IPS-20b (cell line): ENCODE measurements around the gene TAC3.
A peak's percentile ranks its signal among the peaks of the same experiment; 100 is the strongest.
"Not testable (repeated sequence)": the region's sequence is repeated elsewhere in the genome, so short reads cannot be mapped to it uniquely, and the experiment has no call there.

Experiments
- H3K27ac ChIP-seq: one replicate; pipeline ENCODE4 v1.5.1; 2013; ENCODE audit warnings: low read length
- H3K27me3 ChIP-seq: 2 replicates; pipeline ENCODE4 v1.6.1; 2013; ENCODE audit warnings: mild to moderate bottlenecking, low read length, inconsistent platforms; ENCODE audit not compliant: insufficient read depth
- H3K36me3 ChIP-seq: 2 replicates; pipeline ENCODE4 v1.6.1; 2013; ENCODE audit warnings: low read depth, mild to moderate bottlenecking, inconsistent platforms, low read length, moderate library complexity; ENCODE audit not compliant: insufficient read depth
- H3K4me1 ChIP-seq: 2 replicates; pipeline ENCODE4 v1.6.1; 2013; ENCODE audit warnings: mild to moderate bottlenecking, control low read depth, inconsistent platforms, low read length, moderate library complexity; ENCODE audit not compliant: insufficient read depth
- H3K4me3 ChIP-seq: 2 replicates; pipeline ENCODE4 v1.5.1; 2013; ENCODE audit warnings: mild to moderate bottlenecking, low read length, inconsistent platforms
- H3K9ac ChIP-seq: 2 replicates; pipeline ENCODE4 v1.6.1; 2013; ENCODE audit warnings: low read depth, mild to moderate bottlenecking, inconsistent platforms, low read length, moderate library complexity
- H3K9me3 ChIP-seq: 2 replicates; pipeline ENCODE4 v1.6.1; 2013; ENCODE audit warnings: mild to moderate bottlenecking, low read depth, low read length, inconsistent platforms; ENCODE audit not compliant: insufficient read depth

The TAC3 gene

DNA sequence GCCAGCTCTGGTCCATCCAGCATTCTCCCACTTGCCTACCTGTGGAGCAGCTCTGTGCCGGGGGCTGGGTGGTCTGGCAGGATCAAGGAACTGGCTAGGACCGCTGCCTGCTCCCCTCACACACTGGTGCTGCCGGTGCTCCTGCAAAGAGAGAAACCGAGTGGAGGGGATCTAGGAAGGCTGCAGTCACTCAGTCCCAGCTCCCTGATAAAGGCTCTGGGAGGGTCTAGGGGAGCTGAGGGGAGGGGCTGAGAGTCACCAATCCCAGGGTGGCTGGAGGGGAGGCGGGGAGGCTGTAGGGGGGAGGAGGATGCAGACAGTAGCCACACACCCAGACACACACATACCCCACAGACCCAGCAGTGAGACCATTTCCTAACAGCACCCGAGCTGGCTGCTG, at the start of gene TAC3:
TSS of gene TAC3 (minus strand) at position 182 of the 400 bp plus-strand sequence. CDS start 732 bp downstream, outside the sequence.
- no peaks in the 10 kb centered on the region for H3K27me3 ChIP-seq
- no peaks in the 10 kb centered on the region for H3K36me3 ChIP-seq
- H3K27ac ChIP-seq, result no peak within 1 kb of the TSS
- H3K9ac ChIP-seq, result peak within 1 kb of the TSS; percentile 57; the same call in 1 of the 2 replicates
- no peaks in the 10 kb centered on the region for H3K9me3 ChIP-seq
- peak within 1 kb of the TSS; percentile 57; the same call in 1 of the 2 replicates for H3K4me3 ChIP-seq
- peaks cover 8% of the 10 kb centered on the region for H3K4me1 ChIP-seq

DNA sequence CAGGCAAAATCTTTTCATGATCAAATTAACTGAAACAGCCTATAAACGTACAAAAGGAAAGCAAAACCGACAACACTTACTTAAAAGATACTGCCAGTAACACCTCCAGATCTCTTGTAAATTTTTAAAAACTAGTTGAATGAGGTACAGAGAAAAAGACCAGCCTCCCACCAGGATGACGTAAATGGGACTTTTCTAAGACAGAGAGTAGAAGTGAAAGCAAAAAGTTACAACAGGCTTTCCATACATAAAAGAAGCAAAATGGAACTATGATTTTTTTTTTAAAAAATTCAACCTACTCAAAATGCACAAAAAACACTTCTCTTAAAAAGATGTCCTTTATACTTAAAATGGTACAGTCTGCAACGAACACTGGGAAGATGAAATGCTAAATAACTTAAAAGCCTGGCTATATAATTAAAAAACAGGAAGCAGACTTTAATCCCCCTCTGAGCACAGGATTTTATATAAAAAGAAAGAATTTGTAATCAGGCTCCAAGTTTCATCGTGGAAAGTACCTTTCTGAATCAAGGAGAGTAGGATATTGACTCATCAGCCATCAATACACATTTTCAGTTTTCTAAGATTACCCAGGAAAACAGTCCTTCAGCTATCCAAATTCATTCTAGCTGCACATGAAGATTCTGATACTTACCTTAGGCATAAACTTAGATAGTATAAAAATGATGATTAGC, 47.8 kb upstream of the TAC3 start:
- H3K27ac ChIP-seq, result no peak overlapping the region
- no peaks in the 10 kb centered on the region for H3K9me3 ChIP-seq
- H3K36me3 ChIP-seq, result peaks cover 85% of the 10 kb centered on the region
- no peak overlapping the region for H3K4me3 ChIP-seq
- no peak overlapping the region for H3K9ac ChIP-seq
- no peaks in the 10 kb centered on the region for H3K4me1 ChIP-seq
- no peaks in the 10 kb centered on the region for H3K27me3 ChIP-seq

DNA sequence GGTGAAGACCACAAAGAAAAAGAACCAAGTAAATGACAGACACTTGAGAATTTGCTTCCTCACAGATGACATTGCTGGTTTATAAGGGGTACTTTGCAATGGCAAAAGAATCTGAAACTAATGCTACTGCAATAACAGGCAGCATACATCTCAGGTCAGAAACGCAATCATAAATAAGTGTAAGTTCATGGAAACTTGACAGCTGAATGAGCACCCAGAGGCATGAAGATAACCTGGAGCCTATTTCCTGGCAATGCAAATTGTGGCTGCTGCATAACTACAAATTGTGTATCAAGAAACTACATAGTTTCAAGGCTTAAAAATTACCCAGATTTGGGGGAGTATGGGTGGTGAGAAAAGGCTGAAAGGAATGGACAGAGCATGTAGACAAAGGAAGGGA, 42.1 kb upstream of the TAC3 start:
- Histone ChIP-seq H3K36me3 (peaks cover 70% of the 10 kb centered on the region), H3K9me3 (0 out of 2 replicates have a peak, but pooled peaks cover 2% of the 10 kb centered on the region), H3K4me1 (no peaks in the 10 kb centered on the region), H3K27ac (no peak overlapping the region), H3K9ac (no peak overlapping the region), H3K4me3 (no peak overlapping the region), H3K27me3 (no peaks in the 10 kb centered on the region)

DNA sequence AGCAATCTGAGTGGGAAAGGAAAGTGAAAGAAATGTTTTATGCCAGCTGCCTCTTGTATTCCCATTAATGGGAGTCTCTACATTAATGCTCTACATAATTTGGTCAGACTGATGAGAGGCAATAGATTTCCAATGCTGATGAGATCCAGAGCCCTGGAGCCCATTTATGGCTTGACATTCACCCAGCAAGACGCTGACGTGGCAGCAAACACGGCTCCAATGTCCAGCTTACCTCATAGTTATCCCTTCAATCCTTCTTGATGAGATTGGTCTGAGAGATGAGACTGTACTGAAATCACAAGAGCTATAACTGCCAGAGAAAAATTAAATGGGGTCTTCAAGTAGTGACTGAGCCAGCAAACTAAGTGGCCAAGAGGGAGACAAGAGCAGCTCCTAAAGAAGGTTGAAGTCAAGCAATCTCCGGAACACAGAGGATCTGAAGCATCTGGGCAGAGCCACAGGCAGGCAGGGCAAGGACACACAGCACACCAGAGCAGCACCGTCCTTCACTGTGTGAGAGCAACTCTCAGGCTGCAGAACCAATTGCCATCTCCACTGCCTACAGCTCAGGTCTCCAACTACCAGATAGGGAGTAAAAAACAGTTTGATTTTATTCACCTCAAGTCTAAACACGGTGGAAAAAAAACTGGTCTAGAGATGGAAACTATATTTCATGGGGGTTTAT, 40.9 kb upstream of the TAC3 start:
- Histone ChIP-seq H3K9me3 (0 out of 2 replicates have a peak, but pooled peaks cover 2% of the 10 kb centered on the region), H3K27me3 (no peaks in the 10 kb centered on the region), H3K4me1 (no peaks in the 10 kb centered on the region), H3K36me3 (peaks cover 59% of the 10 kb centered on the region), H3K27ac (no peak overlapping the region), H3K9ac (no peak overlapping the region), H3K4me3 (no peak overlapping the region)

DNA sequence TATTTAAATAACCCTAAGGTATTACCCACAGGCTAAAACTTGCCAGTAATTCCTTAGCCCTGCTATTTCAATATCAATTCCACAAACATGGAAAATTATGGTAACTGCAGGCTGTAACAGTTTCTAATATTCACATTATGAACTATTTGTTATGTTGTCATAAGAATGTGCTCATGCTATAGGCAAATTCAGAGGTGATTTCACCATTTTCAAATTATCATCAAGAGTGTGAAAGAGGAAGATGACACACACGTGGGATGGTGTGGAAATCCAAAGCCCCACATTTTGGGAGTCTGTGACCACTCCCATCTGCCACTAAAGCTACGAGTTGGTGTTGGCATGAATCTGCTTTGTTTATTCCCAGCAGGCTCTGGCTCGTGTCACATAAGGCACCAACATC, 39.5 kb upstream of the TAC3 start:
- peaks cover 51% of the 10 kb centered on the region for H3K36me3 ChIP-seq
- H3K9me3 ChIP-seq, result 0 out of 2 replicates have a peak, but pooled peaks cover 2% of the 10 kb centered on the region
- H3K9ac ChIP-seq, result no peak overlapping the region
- H3K27ac ChIP-seq, result no peak overlapping the region
- H3K4me3 ChIP-seq, result no peak overlapping the region
- H3K27me3 ChIP-seq, result no peaks in the 10 kb centered on the region
- H3K4me1 ChIP-seq, result no peaks in the 10 kb centered on the region

DNA sequence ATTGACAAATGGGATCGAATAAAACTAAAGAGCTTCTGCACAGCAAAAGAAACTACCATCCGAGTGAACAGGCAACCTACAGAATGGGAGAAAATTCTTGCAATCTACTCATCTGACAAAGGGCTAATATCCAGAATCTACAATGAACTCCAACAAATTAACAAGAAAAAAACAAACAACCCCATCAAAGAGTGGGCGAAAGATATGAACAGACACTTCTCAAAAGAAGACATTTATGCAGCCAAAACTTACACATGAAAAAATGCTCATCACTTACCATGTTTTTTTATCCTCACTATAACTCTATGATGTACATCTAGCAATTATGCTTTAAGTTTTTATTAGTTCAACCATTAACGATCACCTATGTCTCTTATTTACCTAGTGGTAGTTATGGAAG, 37.6 kb upstream of the TAC3 start:
- H3K27me3 ChIP-seq, H3K9me3 ChIP-seq, H3K9ac ChIP-seq, H3K27ac ChIP-seq, H3K4me1 ChIP-seq, H3K4me3 ChIP-seq: not testable (repeated sequence)
- peaks cover 32% of the 10 kb centered on the region for H3K36me3 ChIP-seq

DNA sequence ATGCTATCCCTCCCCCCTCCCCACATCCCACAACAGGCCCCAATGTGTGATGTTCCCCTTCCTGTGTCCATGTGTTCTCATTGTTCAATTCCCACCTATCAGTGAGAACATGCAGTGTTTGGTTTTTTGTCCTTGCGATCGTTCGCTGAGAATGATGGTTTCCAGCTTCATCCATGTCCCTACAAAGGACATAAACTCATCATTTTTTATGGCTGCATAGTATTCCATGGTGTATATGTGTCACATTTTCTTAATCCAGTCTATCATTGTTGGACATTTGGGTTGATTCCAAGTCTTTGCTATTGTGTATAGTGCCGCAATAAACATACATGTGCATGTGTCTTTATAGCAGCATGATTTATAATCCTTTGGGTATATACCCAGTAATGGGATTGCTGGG, 36.8 kb upstream of the TAC3 start:
- H3K9me3 ChIP-seq, H3K4me1 ChIP-seq, H3K27me3 ChIP-seq, H3K4me3 ChIP-seq, H3K27ac ChIP-seq, H3K9ac ChIP-seq: not testable (repeated sequence)
- H3K36me3 ChIP-seq, result peaks cover 25% of the 10 kb centered on the region

DNA sequence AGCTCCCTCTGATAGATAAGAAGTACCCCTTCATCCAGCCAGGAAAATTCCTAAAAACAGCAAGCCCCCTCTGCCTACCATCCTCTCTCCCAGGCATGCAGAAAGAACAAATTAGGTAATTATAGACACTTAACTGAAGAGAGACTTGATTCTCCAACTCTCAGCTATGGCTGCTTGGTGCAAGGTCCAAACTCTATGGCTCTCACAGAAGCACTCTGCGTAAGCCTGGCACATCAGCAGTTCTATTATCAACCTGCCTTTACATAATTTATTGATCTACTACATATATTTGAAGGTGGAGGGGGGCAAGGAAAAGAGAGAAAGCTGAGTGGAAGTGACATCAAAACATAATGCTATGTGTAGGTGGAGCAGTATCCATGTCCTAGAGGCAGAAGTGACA, 34.7 kb upstream of the TAC3 start:
- no peak overlapping the region for H3K9ac ChIP-seq
- H3K36me3 ChIP-seq, result peaks cover 4% of the 10 kb centered on the region; the same call in 1 of the 2 replicates
- H3K4me1 ChIP-seq, result no peaks in the 10 kb centered on the region
- H3K27me3 ChIP-seq, result no peaks in the 10 kb centered on the region; the same call in 1 of the 2 replicates
- H3K4me3 ChIP-seq, result no peak overlapping the region
- H3K9me3 ChIP-seq, result 0 out of 2 replicates have a peak, but pooled peaks cover 2% of the 10 kb centered on the region
- H3K27ac ChIP-seq, result no peak overlapping the region

DNA sequence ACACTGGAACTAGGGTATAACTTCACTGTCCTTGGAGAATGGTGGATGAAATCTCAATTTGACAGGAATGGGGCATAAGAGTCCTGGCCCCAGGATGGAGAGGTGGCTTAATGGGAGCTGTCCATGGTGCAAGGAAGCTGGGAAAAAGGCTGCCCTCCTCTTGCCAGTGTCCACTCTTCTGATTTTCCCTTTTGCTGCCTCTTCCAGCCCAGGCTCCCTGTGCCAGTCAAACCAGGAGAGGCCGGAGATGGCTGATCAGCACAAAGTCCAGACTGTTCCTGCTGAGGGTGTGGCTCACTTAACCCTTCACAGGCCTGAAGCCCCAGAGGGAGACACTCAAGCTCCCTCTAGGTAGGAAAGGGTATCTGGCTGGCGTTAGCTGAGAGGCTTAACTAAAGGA, 33.6 kb upstream of the TAC3 start, which contains the start of gene MYO1A:
TSS of gene MYO1A (minus strand) at position 240 of the 400 bp plus-strand sequence. CDS start 1,806 bp downstream, outside the sequence.
- no peak within 1 kb of the TSS for H3K9ac ChIP-seq
- H3K4me3 ChIP-seq, result no peak within 1 kb of the TSS
- H3K27ac ChIP-seq, result no peak within 1 kb of the TSS
- no peaks in the 10 kb centered on the region for H3K36me3 ChIP-seq
- no peaks in the 10 kb centered on the region for H3K4me1 ChIP-seq
- no peaks in the 10 kb centered on the region; the same call in 1 of the 2 replicates for H3K27me3 ChIP-seq
- H3K9me3 ChIP-seq, result 0 out of 2 replicates have a peak, but pooled peaks cover 2% of the 10 kb centered on the region

DNA sequence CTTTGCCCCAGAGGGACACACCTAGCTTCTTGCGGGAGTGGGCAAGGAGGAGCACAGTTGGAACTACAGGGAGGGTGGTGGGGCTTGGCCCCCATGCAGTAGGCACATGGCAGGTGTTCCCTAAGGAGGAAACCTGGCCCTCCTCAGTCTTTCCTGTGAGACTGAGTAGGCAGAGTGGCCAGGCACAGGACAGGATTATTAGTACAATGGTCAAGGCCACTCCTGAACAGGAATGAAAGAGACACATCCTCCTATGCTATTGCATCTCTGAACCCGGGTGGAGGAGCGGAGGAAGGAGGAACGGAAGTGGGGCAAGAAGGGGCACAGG, 32.8 kb upstream of the TAC3 start:
- no peaks in the 10 kb centered on the region for H3K9me3 ChIP-seq
- no peak overlapping the region for H3K9ac ChIP-seq
- no peaks in the 10 kb centered on the region for H3K36me3 ChIP-seq
- no peak overlapping the region for H3K4me3 ChIP-seq
- H3K4me1 ChIP-seq, result no peaks in the 10 kb centered on the region
- no peak overlapping the region for H3K27ac ChIP-seq
- no peaks in the 10 kb centered on the region; the same call in 1 of the 2 replicates for H3K27me3 ChIP-seq

DNA sequence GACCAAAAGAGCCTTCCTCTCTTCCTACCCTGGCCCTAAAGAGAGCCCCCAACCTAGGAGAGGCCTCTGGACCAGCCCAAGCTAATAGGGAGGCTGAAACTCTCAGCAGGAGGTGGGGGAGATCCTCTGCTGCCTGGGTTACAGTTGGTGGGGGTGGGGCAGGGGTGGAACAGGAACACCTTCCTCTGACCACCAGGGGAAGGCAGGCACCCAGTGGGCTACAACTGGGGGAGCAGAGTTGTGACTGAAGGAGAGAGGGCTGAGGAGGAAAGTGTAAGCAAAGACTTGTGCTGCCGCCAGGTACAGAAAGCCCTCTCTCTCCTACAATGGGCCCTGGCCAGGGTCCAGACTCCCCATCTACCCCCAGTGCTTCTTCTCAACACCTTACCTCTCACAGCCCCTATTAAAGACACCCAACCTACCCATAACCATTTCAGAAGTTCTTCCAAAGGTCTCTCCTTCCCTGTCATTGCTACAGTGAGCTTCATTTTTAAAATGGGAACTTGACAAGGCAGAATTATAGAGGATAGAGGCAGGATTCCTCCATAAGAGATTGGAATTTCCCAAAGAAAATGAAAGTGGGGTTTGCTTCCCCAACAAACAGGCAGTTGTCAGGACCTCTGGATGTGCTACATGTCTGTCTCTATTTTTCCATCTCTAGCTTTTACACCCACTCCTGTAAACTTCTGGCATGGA, 32.2 kb upstream of the TAC3 start:
- Histone ChIP-seq H3K4me1 (no peaks in the 10 kb centered on the region), H3K4me3 (no peak overlapping the region), H3K9me3 (no peaks in the 10 kb centered on the region), H3K9ac (no peak overlapping the region), H3K27ac (no peak overlapping the region), H3K27me3 (no peaks in the 10 kb centered on the region; the same call in 1 of the 2 replicates), H3K36me3 (no peaks in the 10 kb centered on the region)
